ENCODE data around the gene RPS2.

GRCh38 chr16:1982013-1982433 is 17.4 kb upstream of the RPS2 start:
- TF ChIP-seq CTCF (conservative IDR thresholded peaks at IDR 0.05; ENCODE audit: low read length), result no peak
- no peak for TF ChIP-seq EZH2phosphoT487 (IDR thresholded peaks at IDR 0.05; ENCODE audit: borderline replicate concordance)
